ENCODE data around the gene DHX58. TPM values are rescaled to one million over a fixed set of nuclear protein-coding genes. Genes with fewer than 3 reads are reported as not detected.

Gene DHX58
- total and polyA plus RNA-seq, 10 of the 15 experiments (the other 5 are each of a cell fraction or from before 2014, with no cell fraction given): 3.5 to 69.8 (median 16.4) TPM

- TF ChIP-seq, protein P1, sequence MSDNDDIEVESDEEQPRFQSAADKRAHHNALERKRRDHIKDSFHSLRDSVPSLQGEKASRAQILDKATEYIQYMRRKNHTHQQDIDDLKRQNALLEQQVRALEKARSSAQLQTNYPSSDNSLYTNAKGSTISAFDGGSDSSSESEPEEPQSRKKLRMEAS (IDR thresholded peaks at IDR 0.05; ENCODE audit: low read depth, low read length): peak; percentile 89
- TF ChIP-seq POLR2AphosphoS5 (IDR thresholded peaks at IDR 0.05; ENCODE audit: low read length): peak; percentile 56; the same call in 1 of the 2 replicates
- 0 out of 2 replicates have a peak, but pooled peaks have one; percentile 28 for TF ChIP-seq RFX5 (IDR thresholded peaks at IDR 0.05; ENCODE audit: low read depth, low read length)
- TF ChIP-seq IKZF1 (conservative IDR thresholded peaks at IDR 0.05): peak; percentile 84
- TF ChIP-seq SPI1 (IDR thresholded peaks at IDR 0.05; ENCODE audit: borderline replicate concordance, insufficient read depth, low read depth, low read length): no peak
Observed at GRCh38 chr17:42120770-42121769, 8.6 kb upstream of the DHX58 start, which contains the start of gene KAT2A (continued).

DNA sequence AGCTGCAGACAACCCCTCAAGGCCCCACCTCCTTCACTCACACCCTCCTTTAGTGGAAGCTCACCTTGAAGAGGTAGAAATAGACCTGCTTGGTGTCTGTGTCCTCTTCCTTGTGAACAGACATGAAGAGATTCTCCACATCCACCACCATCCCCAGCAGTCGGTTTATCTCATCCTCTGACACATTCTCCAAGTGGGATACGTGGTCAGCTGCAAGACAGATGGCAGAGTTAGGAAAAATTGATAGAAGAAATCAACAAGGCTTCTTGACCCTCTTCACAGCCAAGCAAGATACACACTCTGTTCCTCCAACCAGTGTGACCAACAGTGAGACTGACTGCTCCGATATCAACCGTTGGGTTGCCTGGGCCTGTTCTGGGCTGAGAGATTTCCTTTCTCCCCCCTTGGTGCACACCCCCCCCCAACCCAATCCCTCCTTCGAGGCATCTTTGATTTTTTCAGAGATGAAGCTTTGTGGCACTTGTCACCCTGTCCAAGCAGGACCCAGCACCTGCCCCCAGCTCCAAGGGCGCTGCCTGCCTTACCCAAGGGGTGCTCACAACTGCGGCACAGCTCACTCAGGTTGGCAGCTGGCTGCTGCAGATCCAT, 7.8 kb upstream of the DHX58 start:
- 32% methylated on average over 7 of the region's 7 CpGs for WGBS (ENCODE audit: insufficient coverage, insufficient replicate concordance, low lambda C conversion rate, missing lambda C conversion rate)
- Histone ChIP-seq H3K36me3 (ENCODE audit: control insufficient read depth in 2 of 2, insufficient read depth in 2 of 2, low read length in 1 of 2) (peaks cover 6 to 8% of the 10 kb centered on the region in 2 experiments; a peak in 3 of 4 replicates), H3K4me1 (ENCODE audit: control insufficient read depth, insufficient read depth, low read length) (peaks cover 13% of the 10 kb centered on the region), H3K4me2 (ENCODE audit: control insufficient read depth, insufficient read depth) (peak overlapping the region; percentile 90), H4K20me1 (ENCODE audit: control insufficient read depth, insufficient read depth) (no peaks in the 10 kb centered on the region), H3K4me3 (peak overlapping the region; percentile 82), H3K9ac (ENCODE audit: control insufficient read depth, insufficient read depth, low read length) (peak overlapping the region; percentile 48; the same call in 1 of the 2 replicates), H3K9me3 (replicated peaks; ENCODE audit: control insufficient read depth, insufficient read depth, low read length) (no peaks in the 10 kb centered on the region; the same call in 2 of the 3 replicates), H3K79me2 (ENCODE audit: control insufficient read depth, insufficient read depth, low read length) (peaks cover 2% of the 10 kb centered on the region; the same call in 1 of the 2 replicates), H3K27me3 (replicated peaks in 1 of 2; ENCODE audit: control insufficient read depth in 2 of 2, insufficient read depth in 2 of 2, low read length in 1 of 2) (no peaks in the 10 kb centered on the region), H3K27ac (ENCODE audit: control insufficient read depth, insufficient read depth) (no peak overlapping the region), H2AFZ (ENCODE audit: control insufficient read depth, low read depth, low read length) (no peak overlapping the region)
- DNase-seq (ENCODE audit: low read depth, low spot score) (no peak), ATAC-seq (0 out of 3 replicates have a peak, but pooled peaks have one; percentile 2), FAIRE-seq (peak; percentile 31)
- ChIA-PET CTCF (interaction anchor here (0.6 to 7.1 kb wide), 20 partner anchors 9 to 406 kb away, joined by 3 to 138 read pairs (median 5); partner anchors contain the start of genes CNP, KCNH4, NKIRAS2 and RAB5C), POLR2A (interaction anchor here (0.5 to 3.0 kb wide), 12 partner anchors 8 to 216 kb away, joined by 3 to 15 read pairs (median 6); partner anchors contain the start of genes CNP, DHX58 and KCNH4), SMC1A (ENCODE audit: uncharacterized antibody, unreplicated experiment) (interaction anchor here (0.9 to 5.2 kb wide), 10 partner anchors 10 to 156 kb away, joined by 3 to 53 read pairs (median 4); partner anchors contain the start of genes CNP, KCNH4 and NKIRAS2), RAD21 (ENCODE audit: unreplicated experiment) (interaction anchor here (0.6 to 4.7 kb wide), 18 partner anchors 10 to 416 kb away, joined by 3 to 78 read pairs (median 4); partner anchors contain the start of genes KCNH4 and NAGLU)
- in situ Hi-C loops (cut with MboI) (no loop called here), intact Hi-C loops (cut with micrococcal nuclease; ENCODE audit: unreplicated experiment) (no loop called here)
- TF ChIP-seq HCFC1 (IDR thresholded peaks at IDR 0.05; ENCODE audit: low read length): no peak
- no peak for TF ChIP-seq GABPA (IDR thresholded peaks at IDR 0.05; ENCODE audit: low read depth)
- TF ChIP-seq SUZ12 (IDR thresholded peaks at IDR 0.05; ENCODE audit: unreplicated experiment): no peak
- BruUV-seq (replicated peaks): no TSS peak
